GM19468 (cell line): ENCODE results near the gene STK39.

Experiments used
- ATAC-seq: cut with Tn5 transposase; IDR thresholded peaks from one replicate; pipeline ENCODE4 v1.9.1; 2021; ENCODE audit warnings: mild to moderate bottlenecking, moderate library complexity, moderate number of reproducible peaks; ENCODE audit not compliant: unreplicated experiment; ENCODE audit errors: extremely low read depth

Gene STK39

DNA sequence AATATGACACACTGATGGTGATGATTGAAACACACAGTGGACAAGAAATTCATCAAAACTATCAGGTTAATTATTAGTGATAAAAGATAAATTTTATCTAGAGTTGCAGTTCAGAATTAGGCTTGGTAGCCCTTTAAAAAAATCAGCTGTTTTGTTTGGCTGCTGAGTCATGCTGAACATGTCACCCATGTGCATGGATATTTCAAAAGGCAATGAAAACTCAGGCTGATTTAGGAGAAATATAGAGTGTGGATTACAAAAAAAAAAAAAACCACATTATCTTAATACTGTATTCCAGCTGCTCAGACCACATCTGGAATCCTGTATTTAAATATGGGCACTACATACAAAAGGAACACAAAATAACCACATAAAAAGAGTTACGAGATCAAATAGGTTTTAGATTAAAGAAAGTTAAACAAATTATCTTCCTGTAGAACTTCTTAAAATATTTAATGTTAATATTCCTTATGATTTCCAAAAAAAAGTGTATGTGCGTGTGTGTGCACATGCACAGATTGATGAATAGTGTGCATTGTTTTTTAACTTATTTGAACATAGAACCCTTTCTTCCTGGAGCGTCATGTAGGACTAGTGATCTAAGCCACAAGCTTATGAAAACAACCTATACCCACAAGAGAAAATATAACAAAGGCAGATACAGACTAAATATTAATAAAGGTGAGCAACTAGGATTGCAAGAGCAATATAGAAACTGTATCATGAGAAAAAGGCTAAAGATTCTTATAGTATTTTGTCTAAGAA lies 186.2 kb downstream of the STK39 start:
- no peak for ATAC-seq

DNA sequence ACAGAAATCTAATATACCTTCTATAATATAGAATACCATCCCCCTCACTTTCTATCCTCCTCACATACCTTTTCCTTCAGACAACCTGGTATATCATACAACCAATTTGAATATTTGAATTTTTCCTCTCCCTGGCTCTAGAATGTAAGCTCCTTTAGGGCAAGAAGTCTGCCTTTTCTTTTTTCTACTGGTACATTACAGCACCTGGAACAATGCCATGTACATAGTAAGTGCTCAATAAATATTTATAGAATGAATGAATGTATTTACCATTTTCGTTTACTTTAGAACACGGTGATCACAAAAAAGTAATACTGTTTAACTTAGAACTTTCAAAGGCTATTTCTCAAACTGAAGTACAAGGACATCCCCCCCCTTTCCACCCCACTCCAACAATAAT lies 187.6 kb downstream of the STK39 start:
- no peak for ATAC-seq

- no peak for ATAC-seq
Measured at GRCh38 chr2:168058675-168059074, 188.7 kb downstream of the STK39 start.

GRCh38 chr2:168056242-168056787 lies 191.1 kb downstream of the STK39 start:
- no peak for ATAC-seq

GRCh38 chr2:168054657-168055056 lies 192.7 kb downstream of the STK39 start:
- no peak for ATAC-seq

GRCh38 chr2:168053676-168054075 lies 193.7 kb downstream of the STK39 start:
- ATAC-seq = no peak

GRCh38 chr2:168052773-168053172 lies 194.6 kb downstream of the STK39 start:
- no peak for ATAC-seq

GRCh38 chr2:168050377-168050776 lies 197.0 kb downstream of the STK39 start:
- no peak for ATAC-seq

GRCh38 chr2:168049609-168050008 lies 197.8 kb downstream of the STK39 start:
- no peak for ATAC-seq

DNA sequence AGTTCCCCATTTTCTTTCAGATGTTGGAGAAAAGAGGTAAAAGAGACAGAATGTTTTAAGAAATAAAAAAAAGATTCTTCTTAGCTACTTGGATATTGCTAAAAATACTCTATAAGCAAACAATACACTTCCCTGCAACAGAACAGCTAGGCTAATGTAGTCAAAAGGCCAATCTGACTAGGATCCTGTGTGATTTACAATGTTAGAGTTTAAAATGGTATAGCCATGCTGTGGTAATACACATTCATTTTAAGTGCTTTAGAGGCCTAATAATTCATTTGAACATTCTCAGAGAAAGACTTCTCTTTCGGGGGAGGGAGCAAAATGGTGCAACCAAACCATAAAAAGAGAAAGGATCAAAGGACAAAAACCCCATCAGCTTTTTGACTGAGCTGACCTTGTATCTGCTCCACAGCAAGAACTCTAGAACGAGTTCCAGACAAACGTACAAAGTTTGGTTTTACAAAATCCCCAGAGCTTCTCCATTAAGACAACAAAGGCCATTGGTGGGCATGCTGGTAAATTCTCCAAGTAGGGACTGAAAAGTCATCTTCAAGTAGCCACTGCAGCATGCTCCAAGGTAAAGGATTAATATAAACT lies 200.2 kb downstream of the STK39 start:
- ATAC-seq = no peak

DNA sequence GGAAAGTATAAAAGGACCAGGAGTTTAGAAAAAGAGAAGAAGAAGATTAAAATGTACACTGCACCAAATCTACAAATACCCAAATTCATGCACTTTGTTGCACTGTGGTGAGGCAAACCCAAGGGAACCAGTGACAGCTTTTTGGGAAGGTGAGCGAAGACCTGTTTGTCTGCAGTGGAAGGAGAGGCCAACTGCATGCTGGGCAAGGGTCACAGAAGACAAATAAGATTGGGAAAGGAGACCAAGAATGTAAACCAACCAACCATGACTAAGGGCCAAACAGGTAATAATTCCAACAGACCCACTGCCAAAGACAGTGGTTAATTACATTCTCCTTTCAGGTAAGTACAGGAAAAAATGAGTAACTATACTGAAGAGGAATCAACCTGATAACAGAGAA lies 202.8 kb downstream of the STK39 start:
- ATAC-seq = no peak

GRCh38 chr2:168044176-168044575 lies 203.2 kb downstream of the STK39 start:
- no peak for ATAC-seq

- peak; percentile 98 for ATAC-seq
Measured at GRCh38 chr2:168042127-168042824, 205.1 kb downstream of the STK39 start.

DNA sequence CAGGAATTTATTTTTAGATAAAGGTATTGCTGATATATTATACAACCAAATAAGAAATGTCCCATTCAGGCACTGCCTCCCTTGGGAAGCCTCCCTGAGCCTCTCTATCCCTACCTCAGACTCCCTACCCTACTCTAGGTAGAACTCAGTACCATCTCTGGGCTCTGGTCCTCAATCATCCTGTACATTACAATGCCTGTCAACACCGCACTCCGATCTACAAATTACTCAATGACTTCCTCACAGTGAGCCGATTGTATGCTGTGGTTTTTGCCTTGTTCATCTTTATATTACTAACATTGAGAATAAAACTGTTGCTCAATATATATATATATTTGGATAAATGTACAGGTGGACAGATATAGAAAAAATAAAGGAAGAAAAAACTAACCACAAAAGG lies 207.5 kb downstream of the STK39 start:
- ATAC-seq = no peak

- no peak for ATAC-seq
Measured at GRCh38 chr2:168037778-168038177, 209.6 kb downstream of the STK39 start.

DNA sequence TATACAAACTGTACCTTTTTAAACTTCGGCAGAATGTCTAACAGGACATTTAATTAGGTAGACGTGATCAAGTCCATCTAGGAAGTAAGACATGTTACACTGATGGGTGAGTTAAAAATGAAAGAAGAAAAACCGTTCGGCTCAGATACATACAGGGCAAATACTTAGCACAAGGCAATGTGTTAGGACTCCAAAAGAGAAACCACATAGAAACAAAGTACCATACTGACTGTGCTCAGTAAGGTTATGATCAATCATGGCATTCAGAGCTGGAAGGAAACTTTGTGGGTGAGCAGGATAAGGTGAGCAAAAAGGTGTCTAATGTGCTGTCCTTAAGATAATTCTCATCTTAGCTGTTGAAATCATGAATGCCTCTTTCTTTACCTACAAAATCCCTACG lies 211.9 kb downstream of the STK39 start:
- peak; percentile 33 for ATAC-seq

DNA sequence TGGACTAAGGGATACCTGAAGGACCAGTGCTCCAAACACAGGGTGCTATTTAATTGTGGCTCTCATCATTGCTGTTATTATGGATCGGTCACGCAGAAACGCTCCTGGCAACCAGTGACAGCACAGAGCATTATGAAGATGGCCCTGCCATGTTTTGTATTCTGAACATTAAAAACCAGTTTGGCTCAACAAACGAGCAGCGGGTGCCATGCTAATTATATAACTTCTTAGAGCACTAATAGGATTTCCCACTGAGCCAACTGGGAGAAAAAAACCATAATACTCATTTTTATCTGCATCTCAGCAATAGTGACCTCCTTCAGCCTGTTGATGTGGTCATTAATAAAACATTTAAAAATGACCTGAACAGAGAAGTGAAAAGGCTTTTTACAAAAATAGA lies 212.8 kb downstream of the STK39 start:
- ATAC-seq = no peak

GRCh38 chr2:168033966-168034365 lies 213.4 kb downstream of the STK39 start:
- no peak for ATAC-seq

- ATAC-seq = no peak
Measured at GRCh38 chr2:168032091-168032490, 215.3 kb downstream of the STK39 start.

GRCh38 chr2:168030862-168031624 lies 216.4 kb downstream of the STK39 start:
- ATAC-seq = peak; percentile 77
